ENCODE data around the gene BRSK2.

GRCh38 chr11:1343391-1344055 lies 46.2 kb upstream of the BRSK2 start:
- TF ChIP-seq TEAD4 (IDR thresholded peaks at IDR 0.05): no peak
- TF ChIP-seq REST (IDR thresholded peaks at IDR 0.05; ENCODE audit: low read depth): no peak
- TF ChIP-seq MAX (IDR thresholded peaks at IDR 0.05): no peak
- TF ChIP-seq EGR1 (IDR thresholded peaks at IDR 0.05): no peak
- no peak for TF ChIP-seq EP300 (IDR thresholded peaks at IDR 0.05; ENCODE audit: borderline replicate concordance)
- no peak for TF ChIP-seq YY1 (IDR thresholded peaks at IDR 0.05; ENCODE audit: low read depth)
- TF ChIP-seq USF1 (IDR thresholded peaks at IDR 0.05): no peak
- no peak for TF ChIP-seq CEBPB (IDR thresholded peaks at IDR 0.05)
- TF ChIP-seq CREB1 (IDR thresholded peaks at IDR 0.05; ENCODE audit: low read depth): no peak
- TF ChIP-seq TAF1 (IDR thresholded peaks at IDR 0.05; ENCODE audit: low read depth): no peak
- TF ChIP-seq NFIC (IDR thresholded peaks at IDR 0.05): no peak
